Measurements from ENCODE around the gene IKZF5.

IKZF5 gene

DNA sequence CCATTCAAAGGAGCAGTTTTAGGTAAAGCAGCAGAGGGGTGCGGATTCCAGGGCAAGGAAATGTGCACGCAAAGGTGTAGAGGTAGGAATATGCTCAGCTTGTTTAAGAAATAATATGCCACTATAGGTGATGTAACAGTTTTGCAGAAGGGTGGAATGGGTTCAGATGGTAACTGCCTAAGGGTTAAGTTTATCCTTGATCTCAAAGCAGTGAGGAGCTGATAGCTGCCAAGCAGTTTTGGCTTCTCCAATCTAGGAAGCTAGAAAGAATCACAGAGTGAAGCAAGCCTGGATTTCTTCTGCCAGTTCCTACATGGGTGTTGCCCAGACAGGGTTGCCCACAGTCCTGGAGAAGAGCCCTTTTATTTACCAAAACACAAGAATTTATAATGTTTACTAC lies 6.2 kb upstream of the IKZF5 start:
- H3K9me3 ChIP-seq (ENCODE audit: control insufficient read depth, insufficient read depth, low read length) = no peaks in the 10 kb centered on the region
- no peak overlapping the region for H3K4me2 ChIP-seq (ENCODE audit: low read length)
- no peaks in the 10 kb centered on the region for H4K20me1 ChIP-seq (ENCODE audit: control insufficient read depth, insufficient read depth, low read depth, low read length)
- H3K4me3 ChIP-seq (ENCODE audit: low read length) = no peak overlapping the region
- no peaks in the 10 kb centered on the region for H3K27me3 ChIP-seq (ENCODE audit: control insufficient read depth, low read length)
- peaks cover 2% of the 10 kb centered on the region for H3K4me1 ChIP-seq (ENCODE audit: control insufficient read depth, low read length)
- no peaks in the 10 kb centered on the region for H3K36me3 ChIP-seq (ENCODE audit: control insufficient read depth, low read length)
- no peaks in the 10 kb centered on the region for H3K79me2 ChIP-seq (ENCODE audit: control insufficient read depth, low read length)
- H3K27ac ChIP-seq (ENCODE audit: low read depth, low read length) = no peak overlapping the region
- no peaks in the 10 kb centered on the region for H3K9me2 ChIP-seq (replicated peaks; ENCODE audit: control insufficient read depth, low read length)
- no peak for TF ChIP-seq EZH2phosphoT487 (IDR thresholded peaks at IDR 0.05; ENCODE audit: borderline replicate concordance, low read length)
- no peak for TF ChIP-seq CTCF (IDR thresholded peaks at IDR 0.05; ENCODE audit: low read depth, low read length, poor library complexity, severe bottlenecking)
- H3F3A ChIP-seq (ENCODE audit: control insufficient read depth, insufficient read depth) = no peaks in the 10 kb centered on the region

DNA sequence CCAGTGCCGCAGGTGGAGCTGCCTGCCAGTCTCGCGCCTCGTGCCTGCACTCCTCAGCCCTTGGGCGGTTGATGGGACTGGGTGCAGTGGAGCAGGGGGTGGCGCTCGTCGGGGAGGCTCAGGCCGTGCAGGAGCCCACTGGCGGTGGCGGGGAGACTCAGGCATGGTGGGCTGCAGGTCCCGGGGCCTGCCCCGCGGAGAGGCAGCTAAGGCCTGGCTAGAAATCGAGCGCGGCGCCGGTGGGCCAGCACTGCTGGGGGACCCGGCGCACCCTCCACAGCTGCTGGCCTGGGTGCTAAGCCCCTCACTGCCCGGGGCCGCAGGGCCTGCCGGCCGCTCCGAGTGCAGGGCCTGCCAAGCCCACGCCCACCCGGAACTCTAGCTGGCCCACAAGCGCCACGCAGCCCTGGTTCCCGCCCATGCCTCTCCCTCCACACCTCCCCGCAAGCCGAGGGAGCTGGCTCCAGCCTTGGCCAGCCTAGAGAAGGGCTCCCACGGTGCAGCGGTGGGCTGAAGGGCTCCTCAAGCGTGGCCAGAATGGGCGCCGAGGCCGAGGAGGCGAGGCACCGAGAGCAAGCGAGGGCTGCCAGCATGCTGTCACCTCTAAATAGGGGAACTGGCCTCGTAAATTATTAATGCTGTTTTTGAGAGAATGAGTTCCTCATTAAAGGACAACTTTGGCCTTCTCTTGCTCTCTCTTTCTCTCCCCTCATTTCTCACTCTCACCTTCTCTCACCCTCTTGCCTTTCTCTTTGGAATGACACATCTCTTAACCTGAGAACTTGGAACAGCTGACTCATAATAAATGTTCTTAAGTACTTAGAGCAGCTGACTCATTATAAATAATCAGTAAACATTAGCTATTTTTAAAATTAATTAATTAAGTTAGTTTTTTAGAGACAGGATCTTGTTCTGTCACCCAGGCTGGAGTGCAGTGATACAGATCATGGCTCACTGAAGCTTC lies 5.1 kb upstream of the IKZF5 start:
- no peaks in the 10 kb centered on the region for H3K27me3 ChIP-seq (ENCODE audit: control insufficient read depth, low read length)
- H3K4me3 ChIP-seq (ENCODE audit: low read length) = no peak overlapping the region
- peaks cover 7% of the 10 kb centered on the region for H3K79me2 ChIP-seq (ENCODE audit: control insufficient read depth, low read length)

DNA sequence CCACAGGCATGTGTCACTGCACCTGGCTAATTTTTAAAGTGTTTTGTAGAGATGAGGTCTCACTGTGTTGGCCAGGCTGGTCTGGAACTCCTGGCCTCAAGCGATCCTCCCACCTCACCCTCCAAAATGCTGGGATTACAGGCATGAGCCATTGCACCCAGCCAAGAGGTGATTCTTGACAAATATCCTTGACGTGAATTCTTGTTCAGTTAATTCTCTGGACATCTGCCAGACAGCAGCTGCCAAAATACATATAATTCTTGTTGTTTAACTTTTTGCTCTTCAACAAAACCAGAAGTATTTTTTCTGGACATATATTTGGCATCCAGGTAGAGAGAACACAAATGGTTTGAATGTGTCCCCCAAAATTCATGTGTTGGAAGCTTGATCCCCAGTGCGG lies 3.4 kb upstream of the IKZF5 start:
- Histone ChIP-seq H3K27ac (ENCODE audit: low read depth, low read length) (no peak overlapping the region), H3K79me2 (ENCODE audit: control insufficient read depth, low read length) (peaks cover 24% of the 10 kb centered on the region), H3K4me3 (ENCODE audit: low read length) (no peak overlapping the region), H3F3A (ENCODE audit: control insufficient read depth, insufficient read depth) (no peaks in the 10 kb centered on the region), H3K4me1 (ENCODE audit: control insufficient read depth, low read length) (peaks cover 15% of the 10 kb centered on the region), H3K27me3 (ENCODE audit: control insufficient read depth, low read length) (no peaks in the 10 kb centered on the region), H3K9me2 (replicated peaks; ENCODE audit: control insufficient read depth, low read length) (no peaks in the 10 kb centered on the region), H4K20me1 (ENCODE audit: control insufficient read depth, insufficient read depth, low read depth, low read length) (peaks cover 5% of the 10 kb centered on the region; the same call in 1 of the 2 replicates), H3K4me2 (ENCODE audit: low read length) (no peak overlapping the region), H3K36me3 (ENCODE audit: control insufficient read depth, low read length) (peaks cover 8% of the 10 kb centered on the region; the same call in 1 of the 2 replicates), H3K9me3 (ENCODE audit: control insufficient read depth, insufficient read depth, low read length) (no peaks in the 10 kb centered on the region)
- TF ChIP-seq EZH2phosphoT487 (IDR thresholded peaks at IDR 0.05; ENCODE audit: borderline replicate concordance, low read length) (no peak), CTCF (IDR thresholded peaks at IDR 0.05; ENCODE audit: low read depth, low read length, poor library complexity, severe bottlenecking) (no peak)

More for the DNA sequence above, 5.1 kb upstream of the IKZF5 start:
- peaks cover 10% of the 10 kb centered on the region for H3K4me1 ChIP-seq (ENCODE audit: control insufficient read depth, low read length)
- H3K36me3 ChIP-seq (ENCODE audit: control insufficient read depth, low read length) = no peaks in the 10 kb centered on the region
- no peak overlapping the region for H3K27ac ChIP-seq (ENCODE audit: low read depth, low read length)
- H3F3A ChIP-seq (ENCODE audit: control insufficient read depth, insufficient read depth) = no peaks in the 10 kb centered on the region
- no peak overlapping the region for H3K4me2 ChIP-seq (ENCODE audit: low read length)
- H3K9me2 ChIP-seq (replicated peaks; ENCODE audit: control insufficient read depth, low read length) = no peaks in the 10 kb centered on the region
- H3K9me3 ChIP-seq (ENCODE audit: control insufficient read depth, insufficient read depth, low read length) = no peaks in the 10 kb centered on the region
- TF ChIP-seq CTCF (IDR thresholded peaks at IDR 0.05; ENCODE audit: low read depth, low read length, poor library complexity, severe bottlenecking) (no peak), EZH2phosphoT487 (IDR thresholded peaks at IDR 0.05; ENCODE audit: borderline replicate concordance, low read length) (no peak)
- H4K20me1 ChIP-seq (ENCODE audit: control insufficient read depth, insufficient read depth, low read depth, low read length) = no peaks in the 10 kb centered on the region

Measured in DOHH2 (cell line).